Chondrocyte (in vitro differentiated cells): ENCODE results near the gene TUBB4B. TPM values are rescaled to one million over a fixed set of nuclear protein-coding genes. Genes with fewer than 3 reads are reported as not detected.
"Not testable (repeated sequence)": the region's sequence is repeated elsewhere in the genome, so short reads cannot be mapped to it uniquely, and the experiment has no call there.

Experiments
- DNase-seq: peaks from one replicate; pipeline ENCODE4 v3.0.0; 2021; ENCODE audit warnings: mixed read lengths, low spot score
- H3K27ac Mint-ChIP-seq: one replicate; pipeline ENCODE4 v1.8.0; 2021; ENCODE audit warnings: mild to moderate bottlenecking, moderate library complexity, mixed read lengths; ENCODE audit not compliant: unreplicated experiment
- H3K27me3 Mint-ChIP-seq: 2 replicates; pipeline ENCODE4 v1.8.0; 2021; ENCODE audit warnings: low read depth, mixed read lengths
- H3K36me3 Mint-ChIP-seq: 2 replicates; pipeline ENCODE4 v1.8.0; 2021; ENCODE audit warnings: low read depth, mixed read lengths
- H3K4me1 Mint-ChIP-seq: 2 replicates; pipeline ENCODE4 v1.8.0; 2021; ENCODE audit warnings: low read depth, mild to moderate bottlenecking, mixed read lengths
- H3K4me3 Mint-ChIP-seq: one replicate; pipeline ENCODE4 v1.8.0; 2021; ENCODE audit warnings: mild to moderate bottlenecking, moderate library complexity, mixed read lengths; ENCODE audit not compliant: unreplicated experiment
- H3K9me3 Mint-ChIP-seq: 2 replicates; pipeline ENCODE4 v1.8.0; 2021; ENCODE audit warnings: low read depth, mixed read lengths
- total RNA-seq: library from RNA; stranded (reverse); gene quantifications from 3 replicates; pipeline ENCODE4 v1.2.1, GENCODE V29; 2021
- TF ChIP-seq, protein P1 (sequence below): fragments of 200-600 bp; sonication (generic); IDR thresholded peaks from 2 replicates; pipeline ENCODE4 v1.5.0; 2021; ENCODE audit warnings: antibody characterized with exemption, mild to moderate bottlenecking, moderate library complexity

TUBB4B gene
- total RNA-seq, 1 donor from 2014 or later = 117 TPM

DNA sequence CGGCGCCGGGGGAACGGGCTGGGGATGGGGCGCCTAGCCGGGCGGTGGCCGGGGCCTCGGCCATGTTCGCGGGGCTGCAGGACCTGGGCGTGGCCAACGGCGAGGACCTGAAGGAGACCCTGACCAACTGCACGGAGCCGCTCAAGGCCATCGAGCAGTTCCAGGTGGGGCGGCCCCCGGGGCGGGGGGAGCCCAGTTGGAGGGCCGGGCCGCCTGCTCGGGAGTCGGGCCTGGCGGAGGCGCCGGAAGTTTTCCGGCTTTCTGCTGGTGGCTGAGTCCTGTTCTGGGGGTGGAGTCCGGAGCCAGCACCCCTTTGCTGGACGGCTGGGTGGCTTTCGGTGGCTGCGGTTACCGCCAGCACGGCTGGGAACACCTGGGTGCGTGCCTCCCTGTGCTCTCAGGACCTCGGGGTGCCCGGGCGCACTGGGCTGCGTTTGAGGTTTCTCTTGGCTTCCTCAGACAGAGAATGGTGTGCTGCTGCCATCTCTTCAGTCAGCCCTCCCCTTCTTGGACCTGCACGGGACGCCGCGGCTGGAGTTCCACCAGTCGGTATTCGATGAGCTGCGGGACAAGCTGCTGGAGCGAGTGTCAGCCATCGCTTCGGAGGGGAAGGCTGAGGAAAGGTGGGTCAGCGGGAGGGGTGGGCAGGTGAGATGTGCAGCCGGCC lies 14.5 kb downstream of the TUBB4B start:
- H3K4me3 Mint-ChIP-seq = peak overlapping the region; percentile 87
- H3K27ac Mint-ChIP-seq = peak overlapping the region; percentile 45
- no peaks in the 10 kb centered on the region for H3K36me3 Mint-ChIP-seq
- peaks cover 17% of the 10 kb centered on the region for H3K4me1 Mint-ChIP-seq
- DNase-seq = no peak
- TF ChIP-seq, protein P1, sequence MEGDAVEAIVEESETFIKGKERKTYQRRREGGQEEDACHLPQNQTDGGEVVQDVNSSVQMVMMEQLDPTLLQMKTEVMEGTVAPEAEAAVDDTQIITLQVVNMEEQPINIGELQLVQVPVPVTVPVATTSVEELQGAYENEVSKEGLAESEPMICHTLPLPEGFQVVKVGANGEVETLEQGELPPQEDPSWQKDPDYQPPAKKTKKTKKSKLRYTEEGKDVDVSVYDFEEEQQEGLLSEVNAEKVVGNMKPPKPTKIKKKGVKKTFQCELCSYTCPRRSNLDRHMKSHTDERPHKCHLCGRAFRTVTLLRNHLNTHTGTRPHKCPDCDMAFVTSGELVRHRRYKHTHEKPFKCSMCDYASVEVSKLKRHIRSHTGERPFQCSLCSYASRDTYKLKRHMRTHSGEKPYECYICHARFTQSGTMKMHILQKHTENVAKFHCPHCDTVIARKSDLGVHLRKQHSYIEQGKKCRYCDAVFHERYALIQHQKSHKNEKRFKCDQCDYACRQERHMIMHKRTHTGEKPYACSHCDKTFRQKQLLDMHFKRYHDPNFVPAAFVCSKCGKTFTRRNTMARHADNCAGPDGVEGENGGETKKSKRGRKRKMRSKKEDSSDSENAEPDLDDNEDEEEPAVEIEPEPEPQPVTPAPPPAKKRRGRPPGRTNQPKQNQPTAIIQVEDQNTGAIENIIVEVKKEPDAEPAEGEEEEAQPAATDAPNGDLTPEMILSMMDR = no peak
- no peaks in the 10 kb centered on the region for H3K27me3 Mint-ChIP-seq
- no peaks in the 10 kb centered on the region for H3K9me3 Mint-ChIP-seq

DNA sequence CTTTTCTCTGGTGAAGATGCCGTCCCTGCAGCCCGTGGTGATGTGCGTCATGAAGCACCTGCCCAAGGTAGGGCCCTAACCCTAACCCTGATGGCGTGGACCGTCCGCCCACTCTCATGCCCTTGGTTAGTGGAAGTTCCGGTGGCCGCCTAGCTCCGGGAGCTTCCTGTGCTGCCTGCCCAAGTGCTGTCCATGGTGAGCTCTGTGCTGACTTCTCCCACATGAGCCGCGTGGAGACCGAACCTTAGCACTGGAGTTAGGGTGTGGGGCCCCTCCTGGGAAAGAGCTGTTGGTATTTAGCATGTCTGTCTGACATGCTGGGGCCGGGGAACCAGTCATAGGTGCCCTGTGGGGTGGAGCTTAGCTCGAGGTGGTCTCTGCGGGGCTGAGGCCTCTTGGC lies 15.3 kb downstream of the TUBB4B start:
- Mint-ChIP-seq H3K9me3 (no peaks in the 10 kb centered on the region), H3K27ac (peak overlapping the region; percentile 2)

DNA sequence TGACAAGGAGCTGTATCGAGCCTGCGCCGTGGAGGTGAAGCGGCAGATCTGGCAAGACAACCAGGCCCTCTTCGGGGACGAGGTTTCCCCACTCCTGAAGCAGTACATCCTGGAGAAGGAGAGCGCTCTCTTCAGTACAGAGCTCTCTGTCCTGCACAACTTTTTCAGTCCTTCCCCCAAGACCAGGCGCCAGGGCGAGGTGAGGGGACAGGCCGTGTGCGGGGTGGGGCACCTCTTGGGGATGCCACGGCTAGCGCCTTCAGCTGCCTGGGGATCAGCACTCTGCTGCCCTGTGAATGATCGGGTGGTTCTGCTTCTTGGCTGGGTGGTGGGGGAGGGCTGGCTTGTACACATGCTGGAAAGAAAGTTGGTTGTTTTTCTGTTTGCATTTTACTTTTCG lies 15.8 kb downstream of the TUBB4B start:
- TF ChIP-seq, protein P1 = no peak
- Mint-ChIP-seq H3K9me3 (no peaks in the 10 kb centered on the region), H3K36me3 (peaks cover 3% of the 10 kb centered on the region), H3K27me3 (no peaks in the 10 kb centered on the region), H3K27ac (no peak overlapping the region), H3K4me1 (peaks cover 22% of the 10 kb centered on the region), H3K4me3 (peak overlapping the region; percentile 87)
- DNase-seq = no peak

More for the DNA sequence above, 15.3 kb downstream of the TUBB4B start:
- no peaks in the 10 kb centered on the region for H3K27me3 Mint-ChIP-seq
- peak overlapping the region; percentile 87 for H3K4me3 Mint-ChIP-seq
- peaks cover 17% of the 10 kb centered on the region for H3K4me1 Mint-ChIP-seq
- no peaks in the 10 kb centered on the region for H3K36me3 Mint-ChIP-seq
- DNase-seq = no peak
- TF ChIP-seq, protein P1 = no peak

DNA sequence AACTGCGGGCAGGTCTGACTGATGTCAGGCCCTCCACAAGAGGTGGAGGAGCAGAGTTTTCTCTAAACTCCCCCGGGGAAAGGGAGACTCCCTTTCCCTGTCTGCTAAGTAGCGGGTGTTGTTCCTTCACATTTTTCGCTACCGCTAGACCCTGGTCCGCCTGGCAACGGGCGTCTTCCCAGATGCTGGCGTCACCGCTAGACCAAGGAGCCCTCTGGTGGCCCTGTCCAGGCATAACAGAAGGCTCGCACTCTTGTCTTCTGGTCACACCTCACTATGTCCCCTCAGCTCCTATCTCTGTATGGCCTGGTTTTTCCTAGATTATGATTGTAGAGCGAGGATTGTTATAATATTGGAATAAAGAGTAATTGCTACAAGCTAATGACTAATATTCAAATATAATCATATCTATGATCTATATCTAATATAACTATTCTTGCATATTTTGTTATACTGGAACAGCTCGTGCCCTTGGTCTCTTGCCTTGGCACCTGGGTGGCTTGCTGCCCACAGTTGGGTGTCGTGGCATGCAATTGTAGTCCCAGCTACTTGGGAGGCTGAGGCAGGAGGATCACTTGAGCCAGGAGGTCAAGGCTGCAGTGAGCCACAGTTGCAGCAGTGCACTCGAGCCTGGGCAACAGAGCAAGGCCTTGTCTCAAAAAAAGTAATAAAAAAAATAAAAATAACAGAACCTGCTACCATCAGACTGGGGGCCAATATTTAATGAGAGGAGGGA lies 21.3 kb downstream of the TUBB4B start:
- not testable (repeated sequence) for H3K9me3 Mint-ChIP-seq, H3K27me3 Mint-ChIP-seq, DNase-seq, H3K4me1 Mint-ChIP-seq, H3K36me3 Mint-ChIP-seq, H3K4me3 Mint-ChIP-seq
- H3K27ac Mint-ChIP-seq = peak overlapping the region; percentile 69
- TF ChIP-seq, protein P1 = peak; percentile 75

DNA sequence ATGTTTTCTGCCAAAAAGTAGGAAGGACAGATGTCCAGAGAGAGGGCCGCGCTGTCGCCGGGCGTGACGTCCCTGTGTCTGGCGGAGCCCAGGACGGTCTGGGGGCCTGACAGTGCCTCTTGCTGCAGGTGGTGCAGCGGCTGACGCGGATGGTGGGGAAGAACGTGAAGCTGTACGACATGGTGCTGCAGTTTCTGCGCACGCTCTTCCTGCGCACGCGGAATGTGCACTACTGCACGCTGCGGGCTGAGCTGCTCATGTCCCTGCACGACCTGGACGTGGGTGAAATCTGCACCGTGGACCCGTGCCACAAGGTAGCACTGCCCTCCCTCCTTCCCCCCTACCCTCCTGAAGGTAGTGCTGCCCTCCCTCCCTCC lies 21.8 kb downstream of the TUBB4B start:
- H3K36me3 Mint-ChIP-seq = peaks cover 4% of the 10 kb centered on the region
- no peaks in the 10 kb centered on the region for H3K27me3 Mint-ChIP-seq
- no peak for DNase-seq
- H3K4me1 Mint-ChIP-seq = peaks cover 13% of the 10 kb centered on the region
- no peak overlapping the region for H3K4me3 Mint-ChIP-seq
- no peak overlapping the region for H3K27ac Mint-ChIP-seq
- TF ChIP-seq, protein P1 = no peak
- H3K9me3 Mint-ChIP-seq = no peaks in the 10 kb centered on the region
